BLaER1 treated with 17β-estradiol and CSF1 and Interleukin-3, amounts not matched to agents 10 nM and 100 nM (cell line): ENCODE data around the gene TTC16.
A peak's percentile ranks its signal among the peaks of the same experiment; 100 is the strongest.

ENCODE experiments used
- H3K27ac ChIP-seq, 11 experiments: shearing (Covaris generic); formaldehyde crosslinking; 2 replicates each; pipeline ENCODE4 v1.8.1; 2022
- H3K27me3 ChIP-seq, 11 experiments: shearing (Covaris generic); formaldehyde crosslinking; 2 replicates each; pipeline ENCODE4 v1.8.1; 2022
- H3K36me3 ChIP-seq, 11 experiments: shearing (Covaris generic); formaldehyde crosslinking; 2 replicates each; pipeline ENCODE4 v1.8.1; 2022
- H3K4me1 ChIP-seq, 10 experiments: shearing (Covaris generic); formaldehyde crosslinking; 2 replicates each; pipeline ENCODE4 v1.8.1; 2022
- H3K4me2 ChIP-seq, 11 experiments: shearing (Covaris generic); formaldehyde crosslinking; 2 replicates each; pipeline ENCODE4 v1.8.1; 2022
- H3K4me3 ChIP-seq, 10 experiments: shearing (Covaris generic); formaldehyde crosslinking; 2 replicates each; pipeline ENCODE4 v1.8.1; 2022
- H3K9ac ChIP-seq, 11 experiments: shearing (Covaris generic); formaldehyde crosslinking; 2 replicates each; pipeline ENCODE4 v1.8.1; 2022
- H3K9me3 ChIP-seq, 11 experiments: shearing (Covaris generic); formaldehyde crosslinking; replicated peaks in 1 of 11; 2 replicates each; pipeline ENCODE4 v1.8.1; 2022
- H4K20me1 ChIP-seq, 11 experiments: shearing (Covaris generic); formaldehyde crosslinking; 2 replicates each; pipeline ENCODE4 v1.8.1; 2022
- Cebpa-rat ChIP-seq, 11 experiments: shearing (Covaris generic); IDR thresholded peaks; 2 replicates each; pipeline ENCODE4 v1.8.1; 2022

The TTC16 gene

GRCh38 chr9:127773981-127774380 is 58.1 kb downstream of the TTC16 start:
- H3K27me3 ChIP-seq: no peaks in the 10 kb centered on the region
- H3K9ac ChIP-seq: peak overlapping the region in 4 of 11 experiments; percentile 2 to 18 (median 8); a peak in 2 of 22 replicates

GRCh38 chr9:127776195-127776923 is 60.5 kb downstream of the TTC16 start:
- peak overlapping the region; percentile 45 to 85 (median 70) for H3K4me3 ChIP-seq
- peak overlapping the region; percentile 73 to 90 (median 82) for H3K9ac ChIP-seq
- no peaks in the 10 kb centered on the region for H3K9me3 ChIP-seq
- TF ChIP-seq Cebpa-rat (IDR thresholded peaks at IDR 0.05): no peak
- peaks cover 0 to 35% (median 29%) of the 10 kb centered on the region in 11 experiments; a peak in 21 of 22 replicates for H3K36me3 ChIP-seq
- H4K20me1 ChIP-seq: peaks cover 0 to 43% (median 0%) of the 10 kb centered on the region in 11 experiments; a peak in 10 of 22 replicates
- peaks cover 78 to 97% (median 89%) of the 10 kb centered on the region in 10 experiments for H3K4me1 ChIP-seq
- H3K27me3 ChIP-seq: no peaks in the 10 kb centered on the region
- H3K4me2 ChIP-seq: peak overlapping the region; percentile 92 to 99 (median 97)
- peak overlapping the region in 10 of 11 experiments; percentile 64 to 96 (median 93); a peak in 21 of 22 replicates for H3K27ac ChIP-seq

More at GRCh38 chr9:127773981-127774380, 58.1 kb downstream of the TTC16 start:
- no peak for TF ChIP-seq Cebpa-rat (IDR thresholded peaks at IDR 0.05)
- Histone ChIP-seq H4K20me1 (peaks cover 0 to 59% (median 13%) of the 10 kb centered on the region in 11 experiments; a peak in 13 of 22 replicates), H3K36me3 (peaks cover 0 to 36% (median 29%) of the 10 kb centered on the region in 11 experiments; a peak in 21 of 22 replicates), H3K4me3 (no peak overlapping the region), H3K4me2 (peak overlapping the region in 9 of 11 experiments; percentile 6 to 98 (median 20); a peak in 13 of 22 replicates), H3K27ac (peak overlapping the region in 3 of 11 experiments; percentile 10 to 31 (median 19); a peak in 4 of 22 replicates), H3K4me1 (peaks cover 76 to 93% (median 86%) of the 10 kb centered on the region in 10 experiments), H3K9me3 (no peaks in the 10 kb centered on the region)

- peak overlapping the region; percentile 45 to 85 (median 70) for H3K4me3 ChIP-seq
- H3K27ac ChIP-seq: peak overlapping the region in 10 of 11 experiments; percentile 64 to 96 (median 93); a peak in 21 of 22 replicates
- peaks cover 79 to 98% (median 91%) of the 10 kb centered on the region in 10 experiments for H3K4me1 ChIP-seq
- no peak for TF ChIP-seq Cebpa-rat (IDR thresholded peaks at IDR 0.05)
- H3K9me3 ChIP-seq: no peaks in the 10 kb centered on the region
- H3K9ac ChIP-seq: peak overlapping the region; percentile 73 to 90 (median 82)
- peaks cover 0 to 33% (median 27%) of the 10 kb centered on the region in 11 experiments; a peak in 21 of 22 replicates for H3K36me3 ChIP-seq
- no peaks in the 10 kb centered on the region for H3K27me3 ChIP-seq
- H3K4me2 ChIP-seq: peak overlapping the region; percentile 92 to 99 (median 97)
- H4K20me1 ChIP-seq: peaks cover 0 to 40% (median 0%) of the 10 kb centered on the region in 11 experiments; a peak in 10 of 22 replicates
Measured at GRCh38 chr9:127776924-127777289, 61.0 kb downstream of the TTC16 start.

- Histone ChIP-seq H3K4me3 (peak overlapping the region; percentile 45 to 85 (median 70)), H3K4me2 (peak overlapping the region; percentile 92 to 99 (median 97)), H3K27me3 (no peaks in the 10 kb centered on the region), H3K36me3 (peaks cover 0 to 28% (median 21%) of the 10 kb centered on the region in 11 experiments; a peak in 21 of 22 replicates), H3K9ac (peak overlapping the region; percentile 74 to 90 (median 82)), H3K27ac (peak overlapping the region in 10 of 11 experiments; percentile 83 to 96 (median 93); a peak in 21 of 22 replicates), H3K4me1 (peaks cover 79 to 98% (median 91%) of the 10 kb centered on the region in 10 experiments), H4K20me1 (peaks cover 0 to 35% (median 0%) of the 10 kb centered on the region in 11 experiments; a peak in 9 of 22 replicates), H3K9me3 (no peaks in the 10 kb centered on the region)
- no peak for TF ChIP-seq Cebpa-rat (IDR thresholded peaks at IDR 0.05)
Measured at GRCh38 chr9:127777368-127777980, 61.6 kb downstream of the TTC16 start.

- H3K9me3 ChIP-seq: no peaks in the 10 kb centered on the region
- H3K27me3 ChIP-seq: no peaks in the 10 kb centered on the region
- peak within 1 kb of the TSS; percentile 45 to 85 (median 70) for H3K4me3 ChIP-seq
- peak within 1 kb of the TSS; percentile 74 to 90 (median 82) for H3K9ac ChIP-seq
- H3K36me3 ChIP-seq: peaks cover 0 to 17% (median 11%) of the 10 kb centered on the region in 11 experiments; a peak in 21 of 22 replicates
- peaks cover 88 to 99% (median 92%) of the 10 kb centered on the region in 10 experiments for H3K4me1 ChIP-seq
- TF ChIP-seq Cebpa-rat (IDR thresholded peaks at IDR 0.05): no peak
- peaks cover 0 to 24% (median 0%) of the 10 kb centered on the region in 11 experiments; a peak in 8 of 22 replicates for H4K20me1 ChIP-seq
- peak within 1 kb of the TSS; percentile 92 to 99 (median 97) for H3K4me2 ChIP-seq
- H3K27ac ChIP-seq: peak within 1 kb of the TSS; percentile 83 to 96 (median 92)
Measured at GRCh38 chr9:127778280-127779135, 62.6 kb downstream of the TTC16 start, which contains the start of gene SH2D3C. Gene SH2D3C (minus strand): TSS chr9:127778666. CDS start chr9:127778627, 39 bp downstream.

- H3K4me2 ChIP-seq: peak overlapping the region; percentile 92 to 99 (median 97)
- H3K4me1 ChIP-seq: peaks cover 89 to 99% (median 92%) of the 10 kb centered on the region in 10 experiments
- H3K36me3 ChIP-seq: peaks cover 0 to 9% (median 3%) of the 10 kb centered on the region in 11 experiments; a peak in 17 of 22 replicates
- H3K9ac ChIP-seq: peak overlapping the region; percentile 74 to 90 (median 82)
- H3K4me3 ChIP-seq: peak overlapping the region; percentile 45 to 85 (median 70); a peak in 19 of 20 replicates
- H3K27me3 ChIP-seq: no peaks in the 10 kb centered on the region
- H3K9me3 ChIP-seq: no peaks in the 10 kb centered on the region
- TF ChIP-seq Cebpa-rat (IDR thresholded peaks at IDR 0.05): peak in 2 of 11 experiments; percentile 46 to 81; a peak in 3 of 22 replicates
- H3K27ac ChIP-seq: peak overlapping the region; percentile 83 to 96 (median 92)
- H4K20me1 ChIP-seq: peaks cover 0 to 16% (median 0%) of the 10 kb centered on the region in 11 experiments; a peak in 7 of 22 replicates
Measured at GRCh38 chr9:127779136-127779981, 63.5 kb downstream of the TTC16 start.
